ENCODE results near the gene PLCL2.

PLCL2 gene

DNA sequence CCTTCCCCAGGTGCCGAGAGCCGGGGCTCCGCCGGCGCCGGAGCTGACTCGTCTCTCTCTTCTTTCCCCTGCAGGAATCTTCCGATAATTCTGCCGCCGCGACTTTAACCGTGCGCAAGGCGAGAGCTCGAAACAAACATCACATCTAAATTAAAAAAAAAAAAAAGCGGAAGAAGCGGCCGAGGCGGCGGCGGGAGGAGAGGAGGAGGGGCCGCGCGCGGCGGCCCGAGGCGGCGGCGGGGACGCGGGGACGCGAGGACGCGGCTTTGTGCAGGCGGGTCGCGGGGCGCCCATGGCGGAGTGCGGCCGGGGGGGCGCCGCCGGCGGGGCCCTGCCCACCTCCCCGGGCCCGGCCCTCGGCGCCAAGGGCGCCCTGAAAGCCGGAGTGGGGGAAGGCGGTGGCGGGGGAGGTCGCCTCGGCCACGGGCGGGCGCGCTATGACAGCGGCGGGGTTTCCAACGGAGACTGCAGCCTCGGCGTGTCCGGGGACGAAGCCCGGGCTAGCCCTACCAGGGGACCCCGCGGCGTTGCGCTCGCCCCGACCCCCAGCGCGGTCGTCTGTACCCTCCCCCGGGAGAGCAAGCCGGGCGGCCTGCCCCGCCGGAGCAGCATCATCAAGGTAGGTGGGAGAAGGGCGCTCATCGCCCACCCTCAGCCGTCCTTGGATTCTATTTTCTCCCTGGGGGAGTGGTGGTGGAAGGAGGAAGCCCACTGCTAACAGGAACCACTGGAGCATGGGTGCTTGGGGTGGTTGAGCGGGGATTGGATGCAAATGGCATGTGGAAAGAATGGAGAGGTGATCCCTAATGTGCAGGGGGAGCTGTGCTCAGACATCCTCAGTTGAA, at the start of gene PLCL2:
TSS of gene PLCL2 (plus strand) at position 208 of the 845 bp plus-strand sequence. CDS start at position 293, 85 bp downstream.
- H3K4me3 Mint-ChIP-seq = peak within 1 kb of the TSS; percentile 92
- peaks cover 12% of the 10 kb centered on the region for H3K36me3 Mint-ChIP-seq (ENCODE audit: low read depth)
- H3K27ac Mint-ChIP-seq = peak within 1 kb of the TSS; percentile 96
- peaks cover 39% of the 10 kb centered on the region for H3K4me1 Mint-ChIP-seq (ENCODE audit: low read depth)
- no peaks in the 10 kb centered on the region for H3K9me3 Mint-ChIP-seq
- peak; percentile 79 for DNase-seq
- no peaks in the 10 kb centered on the region for H3K27me3 Mint-ChIP-seq

DNA sequence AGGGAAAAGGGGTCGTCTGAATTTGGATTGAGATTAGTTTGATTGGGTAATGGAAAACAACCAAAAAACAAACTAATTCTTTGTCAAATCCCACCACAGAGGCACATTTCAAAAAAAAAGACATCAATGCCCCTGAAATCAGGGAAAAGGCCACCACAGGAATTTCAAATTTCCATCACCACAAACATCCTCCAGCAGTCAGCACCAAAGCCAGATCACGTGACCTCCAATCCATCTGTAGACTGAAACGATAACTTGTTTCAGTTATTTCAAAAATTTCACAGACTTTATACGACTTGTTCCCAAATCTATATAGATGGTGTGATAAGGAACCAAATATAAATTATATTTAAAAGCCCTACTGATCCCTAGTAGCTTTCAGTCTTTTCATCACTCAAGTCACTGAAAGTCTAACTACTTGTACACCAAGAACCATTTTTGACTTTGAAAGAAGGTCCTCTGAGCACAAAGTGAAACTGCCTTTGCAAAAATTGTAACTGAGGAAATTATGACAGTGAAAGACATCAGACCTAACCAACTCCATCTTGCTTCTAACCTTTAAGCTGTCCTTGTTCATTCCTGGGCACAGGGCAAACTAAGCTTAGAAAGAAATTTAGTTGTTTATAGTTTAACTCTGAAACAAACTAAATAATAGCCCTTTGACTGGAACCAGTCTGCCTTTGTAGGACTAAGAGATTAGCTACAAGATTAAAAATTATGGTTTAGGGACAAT, 48.1 kb upstream of the PLCL2 start:
- no peak for DNase-seq
- H3K4me3 Mint-ChIP-seq = no peak overlapping the region
- no peaks in the 10 kb centered on the region for H3K9me3 Mint-ChIP-seq
- H3K4me1 Mint-ChIP-seq (ENCODE audit: low read depth) = peaks cover 33% of the 10 kb centered on the region
- H3K27me3 Mint-ChIP-seq = no peaks in the 10 kb centered on the region
- no peaks in the 10 kb centered on the region for H3K36me3 Mint-ChIP-seq (ENCODE audit: low read depth)
- no peak overlapping the region for H3K27ac Mint-ChIP-seq

DNA sequence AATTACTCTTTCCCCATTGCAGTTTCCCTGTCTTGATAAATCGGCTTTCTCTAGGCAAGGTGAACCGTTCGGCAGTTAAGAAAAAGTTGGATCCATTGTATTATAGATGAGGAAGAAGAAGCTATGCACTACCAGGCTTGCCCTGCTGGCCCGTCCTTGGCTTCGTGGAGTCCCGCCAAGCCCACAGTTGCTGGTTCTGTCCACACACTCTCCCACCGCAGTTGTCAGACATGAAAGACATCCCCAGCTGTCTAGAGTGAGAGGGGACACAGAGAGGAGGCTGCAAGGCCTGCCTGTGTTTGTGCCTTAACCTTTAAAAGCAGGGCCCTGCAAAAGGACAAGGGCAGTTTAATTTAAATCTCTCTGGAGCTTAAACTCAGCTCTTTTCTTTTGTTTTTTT, 47.2 kb upstream of the PLCL2 start:
- no peaks in the 10 kb centered on the region for H3K36me3 Mint-ChIP-seq (ENCODE audit: low read depth)
- H3K4me3 Mint-ChIP-seq = no peak overlapping the region
- H3K9me3 Mint-ChIP-seq = no peaks in the 10 kb centered on the region
- no peak overlapping the region for H3K27ac Mint-ChIP-seq
- no peaks in the 10 kb centered on the region for H3K27me3 Mint-ChIP-seq
- peaks cover 42% of the 10 kb centered on the region for H3K4me1 Mint-ChIP-seq (ENCODE audit: low read depth)
- no peak for DNase-seq

DNA sequence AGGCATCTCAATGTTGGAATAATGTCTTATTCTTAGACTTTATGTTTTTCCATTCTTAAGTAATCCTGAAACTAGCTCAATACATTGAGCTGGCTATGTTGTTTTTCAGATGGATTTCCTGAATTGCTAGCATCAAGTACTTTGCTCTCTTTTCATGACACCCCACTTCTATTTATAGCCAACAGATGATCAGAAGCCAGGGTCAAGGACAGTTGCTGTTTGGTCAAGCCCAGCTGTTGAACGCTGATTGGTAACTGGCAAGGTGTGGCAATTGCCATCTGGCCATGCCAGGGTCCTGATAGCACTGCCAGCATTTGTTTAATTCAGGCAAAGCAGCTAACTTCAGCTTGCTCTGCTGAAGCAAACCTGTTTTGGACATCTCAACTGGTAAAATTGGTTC, 46.2 kb upstream of the PLCL2 start:
- H3K4me3 Mint-ChIP-seq = no peak overlapping the region
- H3K4me1 Mint-ChIP-seq (ENCODE audit: low read depth) = peaks cover 52% of the 10 kb centered on the region
- no peak overlapping the region for H3K27ac Mint-ChIP-seq
- DNase-seq = no peak
- no peaks in the 10 kb centered on the region for H3K9me3 Mint-ChIP-seq
- no peaks in the 10 kb centered on the region for H3K36me3 Mint-ChIP-seq (ENCODE audit: low read depth)
- no peaks in the 10 kb centered on the region for H3K27me3 Mint-ChIP-seq

DNA sequence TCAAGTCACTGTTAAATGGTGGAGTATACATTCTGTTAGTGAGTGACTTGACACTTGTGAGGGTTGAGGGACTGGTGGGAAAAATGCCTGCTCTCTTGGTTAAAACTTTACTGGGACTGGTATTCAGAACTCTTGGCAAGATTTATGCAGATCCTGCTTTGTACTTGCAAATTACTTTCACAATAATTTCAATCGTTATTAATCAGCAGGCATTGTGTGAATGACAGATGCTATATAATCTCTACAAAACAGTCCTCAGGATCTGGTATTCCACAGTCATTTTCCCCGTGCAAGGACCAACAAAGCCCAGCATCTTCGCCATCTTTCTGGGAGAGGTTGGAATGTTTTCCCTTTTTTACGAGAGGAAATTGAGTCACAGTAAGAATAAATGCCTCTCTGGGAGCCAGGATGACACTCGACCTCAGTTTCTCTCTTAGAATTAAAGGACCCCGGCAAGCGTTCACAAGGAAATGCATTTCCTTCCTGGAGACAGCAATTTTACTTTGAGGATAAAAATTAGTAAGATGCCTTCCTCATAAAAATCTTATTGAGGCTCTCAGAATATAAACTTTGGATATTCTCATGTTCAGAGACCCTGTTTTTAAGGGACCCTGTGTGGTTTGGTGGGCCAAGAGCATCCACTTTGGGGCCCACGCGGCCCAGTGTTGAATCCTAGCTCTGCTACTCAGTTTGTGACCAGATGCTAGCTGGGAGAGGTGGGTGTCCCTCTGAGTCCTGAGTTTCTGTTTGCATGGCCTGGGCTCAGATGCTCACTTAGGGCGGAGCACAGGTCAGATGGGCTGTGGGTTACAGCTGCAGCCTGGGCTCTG, 45.3 kb upstream of the PLCL2 start:
- Mint-ChIP-seq H3K36me3 (ENCODE audit: low read depth) (no peaks in the 10 kb centered on the region), H3K4me3 (no peak overlapping the region), H3K9me3 (no peaks in the 10 kb centered on the region), H3K27ac (no peak overlapping the region), H3K27me3 (no peaks in the 10 kb centered on the region), H3K4me1 (ENCODE audit: low read depth) (peaks cover 60% of the 10 kb centered on the region)
- DNase-seq = no peak

DNA sequence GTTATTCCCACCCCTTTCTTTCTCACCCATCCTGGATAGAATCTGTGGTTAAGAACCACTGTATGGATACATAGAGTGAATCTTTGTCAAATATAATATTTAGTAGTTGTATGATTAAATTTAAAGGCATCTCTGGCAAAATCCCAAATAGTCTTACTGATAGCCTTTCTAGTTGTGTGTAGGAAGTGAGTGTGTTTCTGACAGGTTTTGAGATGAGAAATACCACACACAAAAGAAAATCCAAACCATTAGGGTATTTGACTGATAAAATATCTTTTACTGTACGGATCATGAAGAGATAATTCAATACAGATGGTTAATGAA, 44.7 kb upstream of the PLCL2 start:
- no peak overlapping the region for H3K4me3 Mint-ChIP-seq
- peaks cover 65% of the 10 kb centered on the region for H3K4me1 Mint-ChIP-seq (ENCODE audit: low read depth)
- no peak for DNase-seq
- no peaks in the 10 kb centered on the region for H3K36me3 Mint-ChIP-seq (ENCODE audit: low read depth)
- no peaks in the 10 kb centered on the region for H3K9me3 Mint-ChIP-seq
- H3K27me3 Mint-ChIP-seq = no peaks in the 10 kb centered on the region
- H3K27ac Mint-ChIP-seq = no peak overlapping the region

DNA sequence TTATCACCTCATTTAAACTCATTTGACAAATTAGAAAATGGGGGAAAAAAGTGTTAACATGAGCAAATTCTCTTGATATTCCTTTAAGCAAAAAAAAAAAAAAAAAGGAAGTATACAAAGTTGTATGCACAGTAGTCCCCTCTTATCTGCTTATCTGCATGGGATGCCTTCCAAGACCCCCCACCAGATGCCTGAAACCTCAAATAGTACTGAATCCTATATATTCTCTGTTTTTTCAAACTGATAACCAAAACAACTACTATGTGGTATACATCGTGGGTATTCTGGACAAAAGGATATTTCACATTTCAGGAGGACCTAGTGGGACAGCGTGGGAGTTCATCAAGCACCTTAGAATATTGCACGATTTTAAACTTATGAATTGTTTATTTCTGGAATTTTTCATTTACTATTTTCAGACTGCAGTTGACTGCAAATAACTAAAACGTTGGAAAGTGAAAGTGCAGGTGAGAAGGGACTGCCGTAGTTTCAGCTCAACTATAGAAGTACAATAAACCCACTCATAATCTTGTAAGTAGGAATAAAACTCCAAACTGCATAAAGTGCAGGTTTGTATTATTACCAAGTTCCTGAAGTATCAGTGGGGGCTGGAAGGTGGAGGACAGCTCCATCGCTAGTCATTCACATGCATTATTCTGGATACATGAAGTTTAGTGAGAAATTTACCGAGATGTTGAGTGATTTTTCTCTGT, 43.6 kb upstream of the PLCL2 start:
- H3K27ac Mint-ChIP-seq = peak overlapping the region; percentile 92
- peak overlapping the region; percentile 63 for H3K4me3 Mint-ChIP-seq
- H3K9me3 Mint-ChIP-seq = no peaks in the 10 kb centered on the region
- peaks cover 73% of the 10 kb centered on the region for H3K4me1 Mint-ChIP-seq (ENCODE audit: low read depth)
- H3K36me3 Mint-ChIP-seq (ENCODE audit: low read depth) = no peaks in the 10 kb centered on the region
- no peak for DNase-seq
- no peaks in the 10 kb centered on the region for H3K27me3 Mint-ChIP-seq

DNA sequence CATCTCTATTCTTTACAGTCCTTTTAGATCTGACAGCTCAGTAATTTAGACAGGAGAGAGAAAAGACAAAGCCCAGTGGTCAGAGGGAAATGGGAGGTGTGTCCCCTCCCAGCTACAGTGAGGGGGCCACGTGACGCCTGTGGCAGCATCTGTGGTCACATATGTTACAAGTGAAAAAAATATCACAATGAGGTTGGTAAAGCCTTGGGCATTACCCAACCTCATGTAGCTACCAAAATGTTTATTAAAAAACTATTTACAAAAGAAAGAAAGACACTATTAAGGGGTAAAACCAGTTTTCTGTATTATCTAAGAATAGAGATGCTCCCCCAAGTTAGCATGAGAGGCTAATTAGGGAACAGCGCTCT, 42.9 kb upstream of the PLCL2 start:
- Mint-ChIP-seq H3K36me3 (ENCODE audit: low read depth) (no peaks in the 10 kb centered on the region), H3K4me1 (ENCODE audit: low read depth) (peaks cover 80% of the 10 kb centered on the region), H3K4me3 (peak overlapping the region; percentile 63), H3K27ac (peak overlapping the region; percentile 92), H3K9me3 (no peaks in the 10 kb centered on the region), H3K27me3 (no peaks in the 10 kb centered on the region)
- DNase-seq = no peak

DNA sequence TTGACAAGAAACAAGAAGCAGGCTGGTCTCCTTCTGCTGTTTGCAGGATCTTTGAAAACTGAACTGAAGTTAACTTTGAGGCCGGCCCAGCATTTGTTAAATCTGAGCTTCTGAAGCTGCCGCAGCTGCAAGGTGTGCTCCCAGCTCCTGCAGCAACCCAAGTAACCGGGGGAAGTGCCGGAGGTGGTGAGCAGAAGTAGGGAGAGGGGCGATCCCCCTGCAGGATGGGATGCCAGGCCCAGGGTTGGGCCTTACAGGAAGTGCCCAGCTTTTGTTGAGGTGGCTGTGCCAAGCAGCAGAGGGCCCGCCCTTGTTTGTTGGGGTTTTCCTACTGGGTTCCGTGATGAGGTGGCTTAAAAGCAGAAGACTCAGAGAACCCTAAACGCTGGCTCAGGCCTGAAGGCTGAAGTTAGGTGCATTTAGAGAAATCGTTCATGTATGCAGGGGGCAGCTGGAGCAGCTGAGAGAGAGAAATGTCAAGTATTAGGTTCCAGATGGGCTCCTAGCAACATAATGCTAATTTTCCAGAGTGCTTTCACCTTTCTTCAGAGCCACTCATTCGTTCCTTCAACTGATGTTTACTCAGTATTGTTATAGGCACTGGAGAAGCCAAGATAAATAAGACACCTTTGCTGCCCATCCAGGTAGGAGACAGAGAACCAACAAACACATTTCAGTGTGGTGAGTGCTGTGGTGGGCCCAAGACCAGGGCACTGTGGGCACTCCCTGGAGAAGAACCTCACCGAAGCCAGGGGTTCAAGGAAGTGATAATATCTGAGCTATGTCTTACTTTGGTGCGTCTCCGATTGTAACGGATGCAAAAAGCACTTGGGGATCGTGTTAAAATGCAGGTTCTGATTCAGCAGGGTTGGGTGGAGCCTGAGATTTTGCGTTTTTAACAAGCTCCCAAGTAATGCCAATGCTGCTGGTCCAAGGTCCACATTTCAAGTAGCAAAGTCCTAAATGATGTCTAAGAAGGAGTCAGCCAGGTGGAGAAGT, 42.2 kb upstream of the PLCL2 start:
- peak overlapping the region; percentile 92 for H3K27ac Mint-ChIP-seq
- no peaks in the 10 kb centered on the region for H3K9me3 Mint-ChIP-seq
- no peaks in the 10 kb centered on the region for H3K36me3 Mint-ChIP-seq (ENCODE audit: low read depth)
- H3K4me1 Mint-ChIP-seq (ENCODE audit: low read depth) = peaks cover 77% of the 10 kb centered on the region
- H3K4me3 Mint-ChIP-seq = peak overlapping the region; percentile 63
- DNase-seq = peak; percentile 75
- H3K27me3 Mint-ChIP-seq = no peaks in the 10 kb centered on the region

DNA sequence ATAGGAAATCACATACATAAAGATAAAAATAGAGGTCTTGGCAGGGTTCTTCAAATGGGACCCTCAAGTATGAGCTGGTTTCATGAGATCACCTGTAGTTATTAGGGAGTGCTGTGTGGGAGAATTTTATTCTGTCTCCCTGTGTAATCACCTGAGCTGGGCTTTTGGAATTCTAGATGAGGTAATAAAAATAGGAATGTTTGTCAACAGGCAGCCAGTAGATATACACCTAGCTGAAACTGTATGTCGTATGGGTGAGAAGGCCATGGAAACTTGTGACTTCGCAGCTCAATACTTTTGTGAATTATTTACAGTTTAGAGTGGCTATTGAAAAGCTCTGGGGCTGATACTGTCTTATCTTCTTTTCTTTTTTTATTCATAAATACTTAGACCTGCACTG, 40.5 kb upstream of the PLCL2 start:
- no peaks in the 10 kb centered on the region for H3K36me3 Mint-ChIP-seq (ENCODE audit: low read depth)
- H3K4me3 Mint-ChIP-seq = no peak overlapping the region
- no peaks in the 10 kb centered on the region for H3K27me3 Mint-ChIP-seq
- H3K4me1 Mint-ChIP-seq (ENCODE audit: low read depth) = peaks cover 74% of the 10 kb centered on the region
- no peaks in the 10 kb centered on the region for H3K9me3 Mint-ChIP-seq
- H3K27ac Mint-ChIP-seq = no peak overlapping the region
- DNase-seq = no peak

DNA sequence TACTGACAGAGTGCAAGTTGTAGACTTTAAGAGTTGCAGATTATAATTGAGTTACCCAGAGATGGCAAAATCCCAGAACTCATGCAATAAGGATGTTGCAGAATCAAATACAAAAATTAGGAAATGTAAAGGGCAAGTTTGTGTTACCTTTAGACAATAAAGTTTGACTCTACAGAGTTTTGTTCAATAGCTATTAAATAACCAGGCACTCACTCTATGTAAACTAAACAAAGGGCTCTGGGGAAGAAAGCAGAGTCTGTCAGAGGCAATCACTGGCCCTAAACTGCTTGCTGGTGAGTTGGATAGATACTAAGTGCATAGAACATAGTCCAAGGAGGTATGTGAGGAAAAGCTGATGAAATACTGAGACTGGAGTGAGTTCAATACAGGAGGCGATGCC, 40.0 kb upstream of the PLCL2 start:
- Mint-ChIP-seq H3K27me3 (no peaks in the 10 kb centered on the region), H3K27ac (no peak overlapping the region), H3K36me3 (ENCODE audit: low read depth) (no peaks in the 10 kb centered on the region), H3K4me3 (no peak overlapping the region), H3K9me3 (no peaks in the 10 kb centered on the region), H3K4me1 (ENCODE audit: low read depth) (peaks cover 75% of the 10 kb centered on the region)
- no peak for DNase-seq

DNA sequence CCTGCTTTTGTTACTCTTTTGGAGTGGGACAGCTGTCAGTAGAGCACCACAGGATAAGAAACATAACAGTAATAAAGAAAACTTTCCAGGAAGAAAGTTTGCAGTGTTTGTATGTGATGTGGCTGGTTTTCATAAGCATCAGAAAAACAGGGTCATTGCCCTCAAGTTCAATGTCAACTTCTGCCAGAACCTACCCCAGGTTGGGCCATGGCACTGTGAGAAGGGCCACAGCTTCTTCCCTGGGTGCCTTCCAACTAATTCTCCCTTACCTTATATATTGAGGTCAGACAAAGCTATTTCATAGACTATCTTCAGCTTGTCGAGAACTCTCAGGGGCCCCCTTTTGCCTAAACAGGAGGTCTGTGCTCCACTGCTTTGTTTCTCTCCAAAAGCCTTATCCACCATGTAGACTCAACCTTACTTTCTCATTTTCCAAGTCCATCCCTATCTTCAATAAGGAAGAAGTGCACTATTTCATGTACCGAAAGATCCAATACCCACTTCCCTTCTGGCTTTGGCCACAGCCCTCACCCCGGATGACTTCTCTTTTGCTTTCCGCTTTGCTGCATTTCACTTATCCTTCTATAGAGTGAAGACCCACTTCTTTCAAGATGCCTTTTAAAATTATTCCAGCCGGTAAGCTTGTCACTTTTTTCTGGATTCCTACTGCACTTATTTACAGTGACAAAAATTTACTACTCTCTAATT, 38.2 kb upstream of the PLCL2 start:
- Mint-ChIP-seq H3K4me3 (no peak overlapping the region), H3K36me3 (ENCODE audit: low read depth) (no peaks in the 10 kb centered on the region), H3K9me3 (no peaks in the 10 kb centered on the region), H3K27ac (no peak overlapping the region), H3K27me3 (no peaks in the 10 kb centered on the region), H3K4me1 (ENCODE audit: low read depth) (peaks cover 75% of the 10 kb centered on the region)
- DNase-seq = no peak

DNA sequence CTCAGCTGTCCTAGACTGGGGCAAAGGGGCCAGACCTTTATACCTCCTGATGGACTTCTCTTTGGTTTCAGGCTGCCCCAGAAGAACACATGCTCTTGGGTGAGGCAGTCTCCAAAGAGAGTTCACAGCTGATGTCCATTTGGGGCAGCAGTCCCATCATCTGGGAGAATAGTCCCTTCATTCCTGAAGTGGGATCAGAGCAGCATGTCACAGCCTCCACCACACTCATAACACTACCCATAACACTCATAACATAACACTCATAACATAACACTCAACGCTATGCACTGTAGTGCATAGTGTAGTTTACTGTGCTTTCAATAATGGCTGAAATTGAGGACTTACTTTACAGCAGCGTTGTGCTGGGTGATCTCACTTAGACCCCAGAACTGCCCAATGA, 36.7 kb upstream of the PLCL2 start:
- peak overlapping the region; percentile 32 for H3K27ac Mint-ChIP-seq
- H3K9me3 Mint-ChIP-seq = no peaks in the 10 kb centered on the region
- peaks cover 60% of the 10 kb centered on the region for H3K4me1 Mint-ChIP-seq (ENCODE audit: low read depth)
- no peaks in the 10 kb centered on the region for H3K36me3 Mint-ChIP-seq (ENCODE audit: low read depth)
- DNase-seq = no peak
- no peaks in the 10 kb centered on the region for H3K27me3 Mint-ChIP-seq
- no peak overlapping the region for H3K4me3 Mint-ChIP-seq

Measured in activated T-cell treated with anti-CD3 and anti-CD28 coated beads, Interleukin-2, amount 50 U/mL, for 24 hours (primary cell).